ENCODE data around the gene CACNA2D3. TPM values are rescaled to one million over a fixed set of nuclear protein-coding genes. Genes with fewer than 3 reads are reported as not detected.

The CACNA2D3 gene
- total RNA-seq, 1 donor from 2014 or later: not detected

DNA sequence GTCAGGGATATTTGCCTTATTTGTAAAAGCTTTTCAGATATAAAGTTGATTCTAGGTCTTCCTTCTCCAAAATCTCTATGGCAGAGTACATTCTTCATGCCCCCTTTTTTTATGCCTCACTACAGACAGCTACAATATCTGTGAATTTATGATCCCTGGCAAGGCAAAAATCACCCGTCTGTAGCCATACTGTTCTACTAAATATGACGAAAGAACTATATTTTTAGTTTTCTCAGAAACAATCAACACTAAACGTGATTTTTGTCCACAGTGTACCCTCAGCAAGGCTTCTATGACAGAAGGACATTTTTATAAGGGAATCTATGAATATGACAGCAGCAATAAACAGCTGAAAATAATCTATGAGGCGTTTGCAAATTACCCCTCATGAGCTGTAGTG, 792.8 kb downstream of the CACNA2D3 start:
- no peak overlapping the region for H3K27ac Mint-ChIP-seq (ENCODE audit: unreplicated experiment)
- H3K4me3 Mint-ChIP-seq (ENCODE audit: unreplicated experiment): no peak overlapping the region
- H3K36me3 Mint-ChIP-seq (ENCODE audit: low read depth): peaks cover 8% of the 10 kb centered on the region
- DNase-seq (ENCODE audit: low spot score): no peak
- no peaks in the 10 kb centered on the region for H3K27me3 Mint-ChIP-seq (ENCODE audit: low read depth)
- peaks cover 14% of the 10 kb centered on the region for H3K9me3 Mint-ChIP-seq (ENCODE audit: low read depth)
- TF ChIP-seq CTCF (IDR thresholded peaks at IDR 0.05): no peak
- H3K4me1 Mint-ChIP-seq (ENCODE audit: low read depth): peaks cover 26% of the 10 kb centered on the region

DNA sequence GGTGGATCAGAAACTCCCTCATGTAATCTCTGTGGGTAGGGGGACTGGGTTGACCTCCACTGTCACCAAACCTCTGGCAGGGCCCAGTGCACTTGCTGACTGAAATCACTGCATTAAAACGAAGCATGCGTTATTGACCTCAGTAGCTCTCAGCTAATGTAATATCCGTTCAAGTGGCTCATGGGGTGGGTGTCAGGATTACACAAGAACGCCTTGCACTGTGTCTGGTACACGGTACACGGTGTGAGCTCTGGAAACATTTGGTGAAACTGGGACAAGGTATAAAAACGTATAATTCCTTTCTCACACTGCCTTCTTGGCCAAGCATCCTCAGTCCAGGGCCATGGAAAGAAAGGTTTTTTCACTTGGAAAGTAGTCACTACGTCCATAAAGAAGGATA, 793.6 kb downstream of the CACNA2D3 start:
- Mint-ChIP-seq H3K27ac (ENCODE audit: unreplicated experiment) (no peak overlapping the region), H3K4me3 (ENCODE audit: unreplicated experiment) (no peak overlapping the region), H3K27me3 (ENCODE audit: low read depth) (no peaks in the 10 kb centered on the region), H3K36me3 (ENCODE audit: low read depth) (peaks cover 8% of the 10 kb centered on the region), H3K9me3 (ENCODE audit: low read depth) (peaks cover 14% of the 10 kb centered on the region), H3K4me1 (ENCODE audit: low read depth) (peaks cover 24% of the 10 kb centered on the region)
- TF ChIP-seq CTCF (IDR thresholded peaks at IDR 0.05): no peak
- no peak for DNase-seq (ENCODE audit: low spot score)

DNA sequence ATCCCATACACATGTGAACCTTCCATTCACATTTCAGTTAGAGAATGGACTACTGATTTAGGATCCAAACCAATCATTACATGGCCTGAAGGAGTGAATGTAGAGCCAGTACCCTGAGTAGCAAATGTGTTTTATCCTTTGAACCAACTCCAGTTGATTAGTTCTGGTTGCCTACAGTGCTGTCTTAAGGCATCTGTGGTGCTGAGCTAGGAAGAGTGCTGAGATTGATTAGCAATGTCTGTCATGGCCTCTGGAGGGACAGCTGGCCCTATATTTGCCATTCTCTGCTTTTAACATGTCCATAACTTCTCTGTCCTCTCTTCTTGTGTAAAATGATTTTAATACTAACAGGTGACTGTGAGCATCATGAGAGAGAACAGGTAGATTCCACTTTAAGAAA, 794.4 kb downstream of the CACNA2D3 start:
- Mint-ChIP-seq H3K4me1 (ENCODE audit: low read depth) (peaks cover 24% of the 10 kb centered on the region), H3K36me3 (ENCODE audit: low read depth) (peaks cover 5% of the 10 kb centered on the region), H3K27ac (ENCODE audit: unreplicated experiment) (no peak overlapping the region), H3K9me3 (ENCODE audit: low read depth) (peaks cover 10% of the 10 kb centered on the region), H3K4me3 (ENCODE audit: unreplicated experiment) (no peak overlapping the region), H3K27me3 (ENCODE audit: low read depth) (no peaks in the 10 kb centered on the region)
- no peak for DNase-seq (ENCODE audit: low spot score)
- TF ChIP-seq CTCF (IDR thresholded peaks at IDR 0.05): no peak

DNA sequence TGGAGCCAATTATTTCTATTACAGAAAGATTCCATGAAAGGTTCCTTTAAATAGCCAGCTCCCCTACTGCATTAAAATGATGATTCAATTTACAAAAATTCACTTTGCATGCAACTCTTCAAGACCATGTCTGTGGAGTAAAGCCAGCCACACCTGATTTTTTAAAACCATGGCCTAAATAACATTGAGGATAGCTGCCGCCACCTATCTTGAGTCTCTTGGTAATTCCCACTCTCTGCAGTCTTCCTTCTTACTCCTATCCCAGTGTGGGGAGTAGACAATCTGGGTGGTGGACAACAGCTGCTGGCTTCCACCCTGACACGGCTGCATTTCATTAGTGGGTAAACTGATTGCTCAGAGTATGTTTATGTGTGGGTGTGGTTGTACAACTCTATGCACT, 794.8 kb downstream of the CACNA2D3 start:
- H3K36me3 Mint-ChIP-seq (ENCODE audit: low read depth): peaks cover 5% of the 10 kb centered on the region

GRCh38 chr3:54917862-54918261, 795.5 kb downstream of the CACNA2D3 start:
- DNase-seq (ENCODE audit: low spot score): no peak
- H3K4me3 Mint-ChIP-seq (ENCODE audit: unreplicated experiment): no peak overlapping the region
- H3K27ac Mint-ChIP-seq (ENCODE audit: unreplicated experiment): peak overlapping the region; percentile 54
- peaks cover 1% of the 10 kb centered on the region for H3K9me3 Mint-ChIP-seq (ENCODE audit: low read depth)
- no peak for TF ChIP-seq CTCF (IDR thresholded peaks at IDR 0.05)
- no peaks in the 10 kb centered on the region for H3K36me3 Mint-ChIP-seq (ENCODE audit: low read depth)
- peaks cover 24% of the 10 kb centered on the region for H3K4me1 Mint-ChIP-seq (ENCODE audit: low read depth)
- H3K27me3 Mint-ChIP-seq (ENCODE audit: low read depth): no peaks in the 10 kb centered on the region

More for the DNA sequence above, 794.8 kb downstream of the CACNA2D3 start:
- DNase-seq (ENCODE audit: low spot score): no peak
- Mint-ChIP-seq H3K27ac (ENCODE audit: unreplicated experiment) (no peak overlapping the region), H3K27me3 (ENCODE audit: low read depth) (no peaks in the 10 kb centered on the region), H3K4me3 (ENCODE audit: unreplicated experiment) (no peak overlapping the region), H3K4me1 (ENCODE audit: low read depth) (peaks cover 24% of the 10 kb centered on the region), H3K9me3 (ENCODE audit: low read depth) (peaks cover 5% of the 10 kb centered on the region)
- peak; percentile 23 for TF ChIP-seq CTCF (IDR thresholded peaks at IDR 0.05)

All from chondrocyte (in vitro differentiated cells).